ENCODE data around the gene STK39. TPM values are rescaled to one million over a fixed set of nuclear protein-coding genes. Genes with fewer than 3 reads are reported as not detected.

The STK39 gene
- total and polyA plus RNA-seq, 4 donors = 8.5 to 18.7 (median 11.2) TPM

DNA sequence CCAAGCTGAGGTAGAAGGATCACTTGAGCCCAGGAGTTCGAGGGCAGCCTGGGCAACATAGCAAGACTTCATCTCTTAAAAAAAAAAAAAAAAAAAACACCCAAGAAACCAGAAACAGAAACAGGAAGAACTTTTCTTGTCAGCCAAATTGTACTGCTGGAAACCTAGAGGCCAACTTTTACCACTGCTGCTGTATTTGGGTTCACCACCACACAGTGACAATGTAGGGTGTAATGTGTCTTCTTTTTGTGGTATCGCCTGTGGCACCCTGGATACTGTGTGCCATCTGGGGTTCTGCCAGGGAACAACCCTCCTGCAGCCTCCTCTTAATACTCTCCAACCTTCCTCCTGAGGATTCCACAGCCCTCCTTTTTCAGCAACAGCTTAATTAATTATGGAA is 72.6 kb downstream of the STK39 start:
- Histone ChIP-seq H3K9me3 (ENCODE audit: control insufficient read depth in 4 of 4, insufficient read depth in 3 of 4, low read length in 3 of 4) (no peaks in the 10 kb centered on the region), H3K4me3 (no peak overlapping the region), H3K4me1 (ENCODE audit: control insufficient read depth in 5 of 5, insufficient read depth in 5 of 5, low read length in 5 of 5) (peaks cover 0 to 16% (median 0%) of the 10 kb centered on the region in 5 donors), H3K27me3 (ENCODE audit: control insufficient read depth in 3 of 3, insufficient read depth in 3 of 3, low read length in 2 of 3) (no peaks in the 10 kb centered on the region), H3K9ac (ENCODE audit: insufficient read depth in 1 of 2, low read length in 2 of 2) (no peak overlapping the region), H3K27ac (ENCODE audit: low read depth in 1 of 2, low read length in 1 of 2) (no peak overlapping the region), H3K36me3 (ENCODE audit: control insufficient read depth in 4 of 4, insufficient read depth in 4 of 4, low read length in 4 of 4) (peaks cover 0 to 3% (median 1%) of the 10 kb centered on the region in 4 donors)
- DNase-seq = no peak
- TF ChIP-seq, protein P1, sequence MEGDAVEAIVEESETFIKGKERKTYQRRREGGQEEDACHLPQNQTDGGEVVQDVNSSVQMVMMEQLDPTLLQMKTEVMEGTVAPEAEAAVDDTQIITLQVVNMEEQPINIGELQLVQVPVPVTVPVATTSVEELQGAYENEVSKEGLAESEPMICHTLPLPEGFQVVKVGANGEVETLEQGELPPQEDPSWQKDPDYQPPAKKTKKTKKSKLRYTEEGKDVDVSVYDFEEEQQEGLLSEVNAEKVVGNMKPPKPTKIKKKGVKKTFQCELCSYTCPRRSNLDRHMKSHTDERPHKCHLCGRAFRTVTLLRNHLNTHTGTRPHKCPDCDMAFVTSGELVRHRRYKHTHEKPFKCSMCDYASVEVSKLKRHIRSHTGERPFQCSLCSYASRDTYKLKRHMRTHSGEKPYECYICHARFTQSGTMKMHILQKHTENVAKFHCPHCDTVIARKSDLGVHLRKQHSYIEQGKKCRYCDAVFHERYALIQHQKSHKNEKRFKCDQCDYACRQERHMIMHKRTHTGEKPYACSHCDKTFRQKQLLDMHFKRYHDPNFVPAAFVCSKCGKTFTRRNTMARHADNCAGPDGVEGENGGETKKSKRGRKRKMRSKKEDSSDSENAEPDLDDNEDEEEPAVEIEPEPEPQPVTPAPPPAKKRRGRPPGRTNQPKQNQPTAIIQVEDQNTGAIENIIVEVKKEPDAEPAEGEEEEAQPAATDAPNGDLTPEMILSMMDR (IDR thresholded peaks at IDR 0.05; ENCODE audit: control extremely low read depth, extremely low read depth) = no peak
- no peak for ATAC-seq (ENCODE audit: insufficient read depth, low FRiP score)
- WGBS, 2 donors = 73 to 86% methylated on average over 2 of the region's 2 CpGs

DNA sequence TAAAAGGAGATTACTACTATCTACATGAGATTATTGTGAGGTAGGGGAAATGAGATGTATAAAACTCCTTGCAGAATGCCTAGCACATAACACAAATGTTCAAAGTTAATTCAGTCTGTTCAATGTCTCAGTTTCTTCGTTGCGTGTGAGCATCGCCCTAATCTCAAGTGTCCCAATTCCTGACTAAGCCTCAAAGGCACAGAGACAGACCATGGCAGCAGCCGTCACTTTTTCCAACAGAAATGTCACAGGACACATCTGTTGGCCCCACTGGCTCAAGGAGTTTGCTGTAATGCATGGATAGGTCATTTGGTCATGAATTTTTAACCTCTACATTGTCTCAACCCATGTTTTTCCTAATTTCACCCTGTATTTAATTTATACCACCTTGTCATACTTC is 75.3 kb downstream of the STK39 start:
- no peaks in the 10 kb centered on the region for H3K9me3 ChIP-seq (ENCODE audit: control insufficient read depth in 4 of 4, insufficient read depth in 3 of 4, low read length in 3 of 4)
- H3K9ac ChIP-seq (ENCODE audit: insufficient read depth in 1 of 2, low read length in 2 of 2) = no peak overlapping the region
- H3K4me3 ChIP-seq = no peak overlapping the region
- peak overlapping the region in 1 of 2 donors; percentile 43 for H3K27ac ChIP-seq (ENCODE audit: low read depth in 1 of 2, low read length in 1 of 2)
- no peaks in the 10 kb centered on the region for H3K36me3 ChIP-seq (ENCODE audit: control insufficient read depth in 4 of 4, insufficient read depth in 4 of 4, low read length in 4 of 4)
- 98% methylated on average over 4 of the region's 4 CpGs for WGBS, 2 donors
- ATAC-seq (ENCODE audit: insufficient read depth, low FRiP score) (no peak), DNase-seq (no peak)
- H3K27me3 ChIP-seq (ENCODE audit: control insufficient read depth in 3 of 3, insufficient read depth in 3 of 3, low read length in 2 of 3) = no peaks in the 10 kb centered on the region
- TF ChIP-seq, protein P1 (IDR thresholded peaks at IDR 0.05; ENCODE audit: control extremely low read depth, extremely low read depth) = no peak
- peaks cover 0 to 12% (median 0%) of the 10 kb centered on the region in 5 donors for H3K4me1 ChIP-seq (ENCODE audit: control insufficient read depth in 5 of 5, insufficient read depth in 5 of 5, low read length in 5 of 5)

DNA sequence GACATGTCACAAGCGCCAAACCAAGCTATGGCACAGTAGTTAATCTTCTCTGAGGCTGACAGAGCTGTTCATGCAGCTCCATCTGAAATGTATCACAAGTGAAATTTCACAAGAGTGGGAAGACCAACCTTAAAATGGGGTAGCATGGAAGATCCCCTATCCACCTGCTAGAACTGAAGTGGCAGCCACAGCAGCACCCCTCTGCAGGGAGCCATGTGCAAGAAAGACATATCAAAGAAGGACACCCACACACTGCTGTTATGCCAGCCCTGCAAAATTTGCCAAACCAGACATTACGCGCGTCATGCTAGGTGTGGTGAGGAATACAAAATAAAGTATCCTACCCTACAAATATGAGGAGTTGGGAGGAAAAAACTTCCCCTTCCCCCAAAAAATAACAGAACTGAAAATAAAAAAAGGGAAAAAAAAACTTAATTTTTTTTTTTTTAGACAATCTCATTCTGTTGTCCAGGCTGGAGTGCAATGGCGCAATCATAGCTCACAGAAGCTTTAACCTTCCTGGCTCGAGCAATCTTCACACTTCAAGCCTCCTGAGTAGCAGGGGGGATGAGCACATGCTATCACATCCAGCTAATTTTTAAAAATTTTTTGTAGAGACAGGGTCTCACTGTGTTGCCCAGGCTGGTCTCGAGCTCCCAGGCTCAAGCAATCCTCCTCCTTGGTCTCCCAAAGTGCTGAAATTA is 76.2 kb downstream of the STK39 start:
- 77 to 78% methylated on average over 7 of the region's 7 CpGs for whole genome bisulfite sequencing, 2 donors

More for the DNA sequence above, 76.2 kb downstream of the STK39 start:
- no peak for DNase-seq
- Histone ChIP-seq H3K27ac (ENCODE audit: low read depth in 1 of 2, low read length in 1 of 2) (peak overlapping the region in 1 of 2 donors; percentile 67), H3K4me3 (no peak overlapping the region), H3K9me3 (ENCODE audit: control insufficient read depth in 4 of 4, insufficient read depth in 3 of 4, low read length in 3 of 4) (no peaks in the 10 kb centered on the region), H3K9ac (ENCODE audit: insufficient read depth in 1 of 2, low read length in 2 of 2) (no peak overlapping the region), H3K4me1 (ENCODE audit: control insufficient read depth in 5 of 5, insufficient read depth in 5 of 5, low read length in 5 of 5) (peaks cover 0 to 20% (median 0%) of the 10 kb centered on the region in 5 donors), H3K27me3 (ENCODE audit: control insufficient read depth in 3 of 3, insufficient read depth in 3 of 3, low read length in 2 of 3) (no peaks in the 10 kb centered on the region), H3K36me3 (ENCODE audit: control insufficient read depth in 4 of 4, insufficient read depth in 4 of 4, low read length in 4 of 4) (peaks cover 0 to 2% (median under 1%) of the 10 kb centered on the region in 4 donors)
- ATAC-seq (ENCODE audit: insufficient read depth, low FRiP score) = no peak
- TF ChIP-seq, protein P1 (IDR thresholded peaks at IDR 0.05; ENCODE audit: control extremely low read depth, extremely low read depth) = no peak
